HCT116 (cell line): ENCODE measurements around the gene L1CAM. TPM values are rescaled to one million over a fixed set of nuclear protein-coding genes. Genes with fewer than 3 reads are reported as not detected.

Experiments used
- ATAC-seq: fragments of 200-7000 bp; cut with Tn5 transposase; 2 replicates; pipeline ENCODE4 v1.9.1; 2020; ENCODE audit warnings: mild to moderate bottlenecking, moderate library complexity
- BruUV-seq: library from RNA; stranded (reverse); fragments of 400-500 nt; replicated peaks from 2 replicates; lab custom pipeline; 2021; lab: Mats Ljungman, UMichigan
- CTCF ChIA-PET: fragments of 300-600 bp; sonication (Branson Sonifier 250); formaldehyde crosslinking; loops from one replicate; lab custom pipeline; 2021; ENCODE audit warnings: antibody characterized with exemption; lab: Charles Lee
- POLR2A ChIA-PET: fragments of 300-600, 350-600 bp; sonication (Branson Sonifier 250); formaldehyde crosslinking; loops from one replicate; lab custom pipeline; 2021; ENCODE audit warnings: antibody characterized with exemption; lab: Charles Lee
- RAD21 ChIA-PET, 2 experiments: fragments of 300-600 bp; sonication (Branson Sonifier 250); formaldehyde crosslinking; loops; one replicate each; lab custom pipeline; 2023; ENCODE audit warnings: low total read pairs in 2 of 2; ENCODE audit not compliant: uncharacterized antibody in 2 of 2, unreplicated experiment in 2 of 2, low non-redundant PET in 1 of 2; lab: Charles Lee
- DNase-seq: peaks from one replicate; pipeline ENCODE4 v3.0.0-alpha.2; 2010; ENCODE audit warnings: low read depth, low spot score
- H2AFZ ChIP-seq: fragments of 200-600 bp; shearing (Covaris generic), sonication (generic); 2 replicates; pipeline ENCODE4 v1.6.1; 2017; ENCODE audit warnings: low read depth, mixed run types, mixed read lengths, antibody characterized with exemption, low read length; ENCODE audit not compliant: poor library complexity, severe bottlenecking
- H3K27ac ChIP-seq: 2 replicates; pipeline ENCODE4 v1.5.1; 2012; ENCODE audit warnings: low read depth, low read length
- H3K27me3 ChIP-seq: fragments of 200-600 bp; sonication (generic); 2 replicates; pipeline ENCODE4 v1.6.1; 2016; ENCODE audit warnings: mixed run types, low read length, mixed read lengths; ENCODE audit not compliant: insufficient read depth
- H3K36me3 ChIP-seq, 2 experiments: fragments of 200-500 bp in 1 of 2; fragments of 200-600 bp in 1 of 2; sonication (Bioruptor generic) in 1 of 2; sonication (generic) in 1 of 2; 2 replicates each; pipeline versions ENCODE4 v1.5.1 to v1.6.1; 2014 to 2016; ENCODE audit warnings: low read length in 2 of 2, inconsistent platforms in 1 of 2, mixed read lengths in 1 of 2, mixed run types in 1 of 2; ENCODE audit not compliant: insufficient read depth in 2 of 2, control insufficient read depth in 1 of 2
- H3K4me1 ChIP-seq, 2 experiments: fragments of 200-600 bp in 1 of 2; sonication (generic) in 1 of 2; 2 replicates each; pipeline versions ENCODE4 v1.5.1 to v1.6.1; 2012 to 2017; ENCODE audit warnings: low read length in 2 of 2, inconsistent platforms in 1 of 2, mild to moderate bottlenecking in 1 of 2, mixed read lengths in 1 of 2, mixed run types in 1 of 2, moderate library complexity in 1 of 2; ENCODE audit not compliant: insufficient read depth in 2 of 2, control insufficient read depth in 1 of 2
- H3K4me2 ChIP-seq: fragments of 200-600 bp; sonication (generic); 2 replicates; pipeline ENCODE4 v1.6.1; 2017; ENCODE audit warnings: mixed run types, low read length, mixed read lengths
- H3K4me3 ChIP-seq, 2 experiments: fragments of 200-600 bp in 1 of 2; sonication (generic) in 1 of 2; replicated peaks in 1 of 2; 2 replicates each; pipeline ENCODE4 v1.5.1; 2011 to 2016; ENCODE audit warnings: low read length in 2 of 2, control low read depth in 1 of 2, low read depth in 1 of 2, mild to moderate bottlenecking in 1 of 2, mixed read lengths in 1 of 2, mixed run types in 1 of 2
- H3K79me2 ChIP-seq: fragments of 200-600 bp; sonication (generic); 2 replicates; pipeline ENCODE4 v1.6.1; 2017; ENCODE audit warnings: mild to moderate bottlenecking, mixed run types, low read length, moderate library complexity, mixed read lengths; ENCODE audit not compliant: insufficient read depth
- H3K9ac ChIP-seq: fragments of 200-600 bp; sonication (generic); 2 replicates; pipeline ENCODE4 v1.6.1; 2016; ENCODE audit warnings: low read length, mixed read lengths
- H3K9me2 ChIP-seq: fragments of 200-600 bp; sonication (generic), shearing (Covaris generic); 2 replicates; pipeline ENCODE4 v1.6.1; 2017; ENCODE audit warnings: mixed run types, mild to moderate bottlenecking, moderate library complexity; ENCODE audit not compliant: insufficient read depth
- H3K9me3 ChIP-seq, 2 experiments: fragments of 200-500 bp in 1 of 2; fragments of 200-600 bp in 1 of 2; sonication (Bioruptor generic) in 1 of 2; sonication (generic) in 1 of 2; 2 replicates each; pipeline ENCODE4 v1.6.1; 2014 to 2017; ENCODE audit warnings: low read length in 2 of 2, mixed read lengths in 2 of 2, inconsistent platforms in 1 of 2, low read depth in 1 of 2, mild to moderate bottlenecking in 1 of 2, mixed run types in 1 of 2, moderate library complexity in 1 of 2; ENCODE audit not compliant: control insufficient read depth in 1 of 2, insufficient read depth in 1 of 2
- H4K20me1 ChIP-seq: fragments of 200-600 bp; sonication (generic), shearing (Covaris generic); 2 replicates; pipeline ENCODE4 v1.6.1; 2017; ENCODE audit warnings: mixed run types, mild to moderate bottlenecking, moderate library complexity; ENCODE audit not compliant: insufficient read depth
- EGR1 ChIP-seq: IDR thresholded peaks from 2 replicates; pipeline ENCODE4 v1.6.1; 2012; ENCODE audit warnings: low read depth
- EZH2phosphoT487 ChIP-seq: fragments of 200-600 bp; IDR thresholded peaks from 2 replicates; pipeline ENCODE4 v1.6.1; 2018; ENCODE audit warnings: antibody characterized with exemption, borderline replicate concordance
- JUND ChIP-seq: IDR thresholded peaks from 2 replicates; pipeline ENCODE4 v1.6.1; 2012
- POLR2AphosphoS5 ChIP-seq: IDR thresholded peaks from 2 replicates; pipeline ENCODE4 v1.6.1; 2011; ENCODE audit warnings: mild to moderate bottlenecking, low read depth, low read length, moderate library complexity
- SRF ChIP-seq: IDR thresholded peaks from 2 replicates; pipeline ENCODE4 v1.6.1; 2012; ENCODE audit warnings: low read depth
- TCF7L2 ChIP-seq: IDR thresholded peaks from 2 replicates; pipeline ENCODE4 v1.7.0; 2011; ENCODE audit warnings: borderline replicate concordance, inconsistent platforms; ENCODE audit not compliant: insufficient read depth, insufficient read length; ENCODE audit errors: extremely low read depth
- intact Hi-C: fragments of 100-400 bp; cut with micrococcal nuclease; formaldehyde crosslinking; loops from 2 replicates; pipeline ENCODE4 v1.10.0; 2022
- total RNA-seq: library from RNA; stranded (reverse); gene quantifications from one replicate; pipeline ENCODE4 v1.2.1, GENCODE V29; 2021; ENCODE audit not compliant: unreplicated experiment
- TF ChIP-seq, protein P1 (sequence below), 3 experiments: fragments of 200-600 bp in 1 of 3; sonication (generic) in 1 of 3; IDR thresholded peaks in 2 of 3; conservative IDR thresholded peaks in 1 of 3; 2 replicates each; pipeline ENCODE4 v1.5.1; 2012 to 2017; ENCODE audit warnings: low read depth in 2 of 3, low read length in 2 of 3, antibody characterized with exemption in 1 of 3, borderline replicate concordance in 1 of 3, control low read depth in 1 of 3, mild to moderate bottlenecking in 1 of 3, mixed read lengths in 1 of 3, mixed run types in 1 of 3, moderate library complexity in 1 of 3; ENCODE audit not compliant: insufficient read depth in 1 of 3
- TF ChIP-seq, protein P2 (sequence below): IDR thresholded peaks from 2 replicates; pipeline ENCODE4 v1.6.1; 2012

L1CAM gene
- total RNA-seq, 1 experiment from 2014 or later = 14.8 TPM

DNA sequence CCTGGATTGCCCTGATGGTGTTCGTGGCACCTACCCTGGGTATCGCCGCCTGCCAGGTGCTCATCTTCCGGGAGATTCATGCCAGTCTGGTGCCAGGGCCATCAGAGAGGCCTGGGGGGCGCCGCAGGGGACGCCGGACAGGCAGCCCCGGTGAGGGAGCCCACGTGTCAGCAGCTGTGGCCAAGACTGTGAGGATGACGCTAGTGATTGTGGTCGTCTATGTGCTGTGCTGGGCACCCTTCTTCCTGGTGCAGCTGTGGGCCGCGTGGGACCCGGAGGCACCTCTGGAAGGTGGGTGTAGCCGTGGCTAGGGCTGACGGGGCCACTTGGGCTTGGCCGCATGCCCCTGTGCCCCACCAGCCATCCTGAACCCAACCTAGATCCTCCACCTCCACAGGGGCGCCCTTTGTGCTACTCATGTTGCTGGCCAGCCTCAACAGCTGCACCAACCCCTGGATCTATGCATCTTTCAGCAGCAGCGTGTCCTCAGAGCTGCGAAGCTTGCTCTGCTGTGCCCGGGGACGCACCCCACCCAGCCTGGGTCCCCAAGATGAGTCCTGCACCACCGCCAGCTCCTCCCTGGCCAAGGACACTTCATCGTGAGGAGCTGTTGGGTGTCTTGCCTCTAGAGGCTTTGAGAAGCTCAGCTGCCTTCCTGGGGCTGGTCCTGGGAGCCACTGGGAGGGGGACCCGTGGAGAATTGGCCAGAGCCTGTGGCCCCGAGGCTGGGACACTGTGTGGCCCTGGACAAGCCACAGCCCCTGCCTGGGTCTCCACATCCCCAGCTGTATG, 20.3 kb upstream of the L1CAM start:
- H3K79me2 ChIP-seq = no peaks in the 10 kb centered on the region
- TF ChIP-seq EGR1 (no peak), TCF7L2 (no peak), SRF (no peak), EZH2phosphoT487 (no peak)
- TF ChIP-seq, protein P1, sequence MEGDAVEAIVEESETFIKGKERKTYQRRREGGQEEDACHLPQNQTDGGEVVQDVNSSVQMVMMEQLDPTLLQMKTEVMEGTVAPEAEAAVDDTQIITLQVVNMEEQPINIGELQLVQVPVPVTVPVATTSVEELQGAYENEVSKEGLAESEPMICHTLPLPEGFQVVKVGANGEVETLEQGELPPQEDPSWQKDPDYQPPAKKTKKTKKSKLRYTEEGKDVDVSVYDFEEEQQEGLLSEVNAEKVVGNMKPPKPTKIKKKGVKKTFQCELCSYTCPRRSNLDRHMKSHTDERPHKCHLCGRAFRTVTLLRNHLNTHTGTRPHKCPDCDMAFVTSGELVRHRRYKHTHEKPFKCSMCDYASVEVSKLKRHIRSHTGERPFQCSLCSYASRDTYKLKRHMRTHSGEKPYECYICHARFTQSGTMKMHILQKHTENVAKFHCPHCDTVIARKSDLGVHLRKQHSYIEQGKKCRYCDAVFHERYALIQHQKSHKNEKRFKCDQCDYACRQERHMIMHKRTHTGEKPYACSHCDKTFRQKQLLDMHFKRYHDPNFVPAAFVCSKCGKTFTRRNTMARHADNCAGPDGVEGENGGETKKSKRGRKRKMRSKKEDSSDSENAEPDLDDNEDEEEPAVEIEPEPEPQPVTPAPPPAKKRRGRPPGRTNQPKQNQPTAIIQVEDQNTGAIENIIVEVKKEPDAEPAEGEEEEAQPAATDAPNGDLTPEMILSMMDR (IDR thresholded peaks at IDR 0.05 in 2 of 3, conservative IDR thresholded peaks at IDR 0.05 in 1 of 3; ENCODE audit: borderline replicate concordance in 1 of 3, insufficient read depth in 1 of 3, low read depth in 2 of 3, low read length in 2 of 3) = no peak
- TF ChIP-seq, all 23 proteins: peak for 0
- BruUV-seq = no TSS peak
- ATAC-seq (no peak), DNase-seq (no peak)
- RAD21 ChIA-PET = no interaction called here
- CTCF ChIA-PET = no interaction called here
- Histone ChIP-seq H3K27ac (no peak overlapping the region; the same call in 1 of the 2 replicates), H3K9me3 (no peaks in the 10 kb centered on the region), H4K20me1 (no peaks in the 10 kb centered on the region), H3K4me2 (no peak overlapping the region), H3K9me2 (no peaks in the 10 kb centered on the region), H3K4me3 (no peak overlapping the region), H2AFZ (no peak overlapping the region), H3K36me3 (no peaks in the 10 kb centered on the region), H3K27me3 (no peaks in the 10 kb centered on the region), H3K9ac (no peak overlapping the region), H3K4me1 (peaks cover 0 to 16% of the 10 kb centered on the region in 2 experiments; a peak in 1 of 4 replicates)
- intact Hi-C loops = no loop called here
- POLR2A ChIA-PET = no interaction called here

DNA sequence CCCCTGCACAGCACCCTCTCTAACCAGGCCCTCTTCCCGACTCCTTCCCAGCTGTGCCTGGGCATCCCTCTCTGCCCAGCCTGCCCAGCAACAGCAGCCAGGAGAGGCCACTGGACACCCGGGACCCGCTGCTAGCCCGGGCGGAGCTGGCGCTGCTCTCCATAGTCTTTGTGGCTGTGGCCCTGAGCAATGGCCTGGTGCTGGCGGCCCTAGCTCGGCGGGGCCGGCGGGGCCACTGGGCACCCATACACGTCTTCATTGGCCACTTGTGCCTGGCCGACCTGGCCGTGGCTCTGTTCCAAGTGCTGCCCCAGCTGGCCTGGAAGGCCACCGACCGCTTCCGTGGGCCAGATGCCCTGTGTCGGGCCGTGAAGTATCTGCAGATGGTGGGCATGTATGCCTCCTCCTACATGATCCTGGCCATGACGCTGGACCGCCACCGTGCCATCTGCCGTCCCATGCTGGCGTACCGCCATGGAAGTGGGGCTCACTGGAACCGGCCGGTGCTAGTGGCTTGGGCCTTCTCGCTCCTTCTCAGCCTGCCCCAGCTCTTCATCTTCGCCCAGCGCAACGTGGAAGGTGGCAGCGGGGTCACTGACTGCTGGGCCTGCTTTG, 19.6 kb upstream of the L1CAM start:
- no peaks in the 10 kb centered on the region for H3K9me3 ChIP-seq
- H3K27ac ChIP-seq = no peak overlapping the region
- H3K4me2 ChIP-seq = no peak overlapping the region
- H3K79me2 ChIP-seq = no peaks in the 10 kb centered on the region
- intact Hi-C loops = no loop called here
- ATAC-seq (no peak), DNase-seq (no peak)
- ChIA-PET CTCF (no interaction called here), RAD21 (no interaction called here), POLR2A (no interaction called here)
- no TSS peak for BruUV-seq
- no peak overlapping the region for H3K4me3 ChIP-seq
- no peaks in the 10 kb centered on the region for H4K20me1 ChIP-seq
- no peaks in the 10 kb centered on the region for H3K36me3 ChIP-seq
- H3K9me2 ChIP-seq = no peaks in the 10 kb centered on the region
- TF ChIP-seq, protein P2, sequence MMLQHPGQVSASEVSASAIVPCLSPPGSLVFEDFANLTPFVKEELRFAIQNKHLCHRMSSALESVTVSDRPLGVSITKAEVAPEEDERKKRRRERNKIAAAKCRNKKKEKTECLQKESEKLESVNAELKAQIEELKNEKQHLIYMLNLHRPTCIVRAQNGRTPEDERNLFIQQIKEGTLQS = no peak
- TF ChIP-seq POLR2AphosphoS5 (no peak), JUND (no peak)
- no peak overlapping the region for H2AFZ ChIP-seq
- H3K27me3 ChIP-seq = no peaks in the 10 kb centered on the region
- peaks cover 4 to 22% of the 10 kb centered on the region in 2 experiments; a peak in 2 of 4 replicates for H3K4me1 ChIP-seq
- no peak overlapping the region for H3K9ac ChIP-seq
